Measurements from ENCODE around the gene MALRD1.

GRCh38 chr10:19658622-19659233, 610.1 kb downstream of the MALRD1 start:
- TF ChIP-seq POLR2A (IDR thresholded peaks at IDR 0.05; ENCODE audit: low read length) (no peak), GATA1 (IDR thresholded peaks at IDR 0.05; ENCODE audit: low read depth, low read length) (no peak)

Data from erythroblast (primary cell).